ENCODE measurements around the gene VWA1.
A peak's percentile ranks its signal among the peaks of the same experiment; 100 is the strongest.
"Not testable (repeated sequence)": the region's sequence is repeated elsewhere in the genome, so short reads cannot be mapped to it uniquely, and the experiment has no call there.

Gene VWA1

GRCh38 chr1:1436630-1437032, 1.1 kb downstream of the VWA1 start:
- no peak for DNase-seq (ENCODE audit: low read depth in 2 of 2)

DNA sequence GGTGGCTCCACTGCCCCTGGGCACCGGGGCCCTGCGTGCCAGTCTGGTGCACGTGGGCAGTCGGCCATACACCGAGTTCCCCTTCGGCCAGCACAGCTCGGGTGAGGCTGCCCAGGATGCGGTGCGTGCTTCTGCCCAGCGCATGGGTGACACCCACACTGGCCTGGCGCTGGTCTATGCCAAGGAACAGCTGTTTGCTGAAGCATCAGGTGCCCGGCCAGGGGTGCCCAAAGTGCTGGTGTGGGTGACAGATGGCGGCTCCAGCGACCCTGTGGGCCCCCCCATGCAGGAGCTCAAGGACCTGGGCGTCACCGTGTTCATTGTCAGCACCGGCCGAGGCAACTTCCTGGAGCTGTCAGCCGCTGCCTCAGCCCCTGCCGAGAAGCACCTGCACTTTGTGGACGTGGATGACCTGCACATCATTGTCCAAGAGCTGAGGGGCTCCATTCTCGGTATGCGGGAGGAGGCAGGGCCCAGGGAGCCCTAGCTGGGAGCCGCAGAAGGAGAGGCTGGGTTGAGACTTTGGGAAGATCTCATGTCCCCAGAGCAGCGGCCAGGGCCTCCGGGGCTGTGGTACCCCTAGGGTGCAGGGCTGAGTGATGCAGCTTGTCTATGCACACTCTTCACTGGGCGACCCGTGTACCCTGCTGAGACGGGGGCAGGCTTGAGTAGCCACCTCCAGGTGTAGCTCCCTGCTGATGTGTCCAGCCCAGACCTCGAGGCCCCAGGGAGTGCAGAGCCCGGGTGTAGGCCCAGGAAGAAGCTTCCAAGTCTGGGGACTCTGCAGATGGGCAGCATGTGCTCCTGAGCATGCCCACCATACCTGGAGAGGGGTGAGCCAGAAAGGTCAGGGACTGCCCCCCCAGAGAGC, 1.8 kb downstream of the VWA1 start:
- DNase-seq (ENCODE audit: low read depth in 2 of 2): no peak

GRCh38 chr1:1437904-1438376, 2.5 kb downstream of the VWA1 start:
- DNase-seq (ENCODE audit: low read depth in 2 of 2): no peak

DNA sequence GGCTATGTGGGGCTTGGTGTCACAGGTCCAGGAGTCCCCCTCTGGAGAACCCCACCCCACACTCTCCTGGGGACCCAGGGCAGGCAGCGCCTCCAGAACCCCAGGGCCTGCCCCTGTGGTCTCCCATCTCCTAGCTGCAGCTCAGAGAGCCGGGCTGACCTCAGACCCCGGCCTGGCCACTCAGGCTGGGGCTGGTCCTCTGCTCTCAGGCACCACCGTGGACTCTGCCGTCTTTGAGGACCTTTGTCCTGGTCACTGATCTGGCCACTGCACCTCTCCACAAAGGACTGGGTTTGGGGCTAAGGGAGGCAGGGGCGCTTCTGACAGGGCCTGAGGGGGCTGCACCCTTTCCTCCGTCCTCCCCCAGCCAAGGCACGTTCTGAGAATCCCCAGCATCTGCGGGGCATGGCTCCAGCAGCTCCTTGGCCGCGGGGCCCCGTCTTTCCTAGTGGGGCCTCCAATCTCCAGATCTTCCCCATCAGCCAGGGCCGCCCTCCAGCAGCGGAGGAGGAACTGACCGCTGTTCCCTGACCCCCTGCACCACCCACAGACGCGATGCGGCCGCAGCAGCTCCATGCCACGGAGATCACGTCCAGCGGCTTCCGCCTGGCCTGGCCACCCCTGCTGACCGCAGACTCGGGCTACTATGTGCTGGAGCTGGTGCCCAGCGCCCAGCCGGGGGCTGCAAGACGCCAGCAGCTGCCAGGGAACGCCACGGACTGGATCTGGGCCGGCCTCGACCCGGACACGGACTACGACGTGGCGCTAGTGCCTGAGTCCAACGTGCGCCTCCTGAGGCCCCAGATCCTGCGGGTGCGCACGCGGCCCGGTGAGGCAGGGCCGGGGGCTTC, 3.3 kb downstream of the VWA1 start:
- no peak for DNase-seq (ENCODE audit: low read depth in 2 of 2)

- DNase-seq (ENCODE audit: low read depth in 2 of 2): no peak
These were observed 4.2 kb downstream of the VWA1 start for GRCh38 chr1:1439546-1440261.

GRCh38 chr1:1440262-1441001, 4.9 kb downstream of the VWA1 start:
- DNase-seq (ENCODE audit: low read depth in 2 of 2): no peak

DNA sequence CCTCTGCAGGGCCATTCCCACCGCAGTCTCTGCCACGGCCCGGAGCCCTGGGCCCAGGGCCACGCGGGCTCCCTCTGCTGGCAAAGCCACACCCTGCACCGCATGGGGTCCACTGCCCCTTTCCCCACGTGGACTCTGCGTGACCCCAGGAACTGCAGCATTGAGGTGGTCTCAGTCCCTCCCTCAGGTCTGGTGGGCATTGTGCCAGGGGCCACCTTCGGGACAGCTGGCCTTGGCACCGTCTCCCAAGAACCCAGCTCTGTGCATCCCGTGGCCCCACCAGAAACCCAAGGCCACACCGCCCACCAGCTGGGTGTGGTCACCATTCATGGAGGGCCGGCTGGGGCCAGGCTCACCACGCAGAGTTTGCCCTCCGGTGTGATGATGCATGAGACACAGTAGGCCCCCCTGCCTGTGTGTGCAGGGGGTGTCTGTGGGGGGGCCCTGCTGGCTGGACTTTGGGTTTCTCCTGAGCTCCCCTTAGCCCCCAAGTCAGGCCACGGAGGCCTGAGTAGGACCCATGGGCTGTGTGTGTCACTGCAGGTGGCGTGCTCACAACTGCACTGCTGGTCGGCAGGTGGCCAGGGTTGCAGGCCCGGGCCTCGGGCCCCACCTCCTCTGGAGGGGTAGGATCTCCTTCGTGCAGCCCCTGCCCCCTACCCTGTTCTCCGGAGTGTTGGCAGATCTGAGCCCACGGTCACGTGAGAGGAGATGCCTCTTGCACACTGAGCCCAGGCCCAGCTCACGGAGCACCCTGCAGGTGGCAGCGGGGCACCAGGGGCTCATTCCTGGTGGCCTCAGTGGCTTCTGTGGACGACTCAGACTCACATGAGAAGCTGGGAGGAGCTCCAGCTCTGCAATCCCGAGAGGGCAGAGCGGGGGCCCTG, 5.8 kb downstream of the VWA1 start:
- DNase-seq (ENCODE audit: low read depth in 2 of 2): peak in 1 of 2 donors; percentile 54

GRCh38 chr1:1442069-1442770, 6.7 kb downstream of the VWA1 start:
- DNase-seq (ENCODE audit: low read depth in 2 of 2): no peak

DNA sequence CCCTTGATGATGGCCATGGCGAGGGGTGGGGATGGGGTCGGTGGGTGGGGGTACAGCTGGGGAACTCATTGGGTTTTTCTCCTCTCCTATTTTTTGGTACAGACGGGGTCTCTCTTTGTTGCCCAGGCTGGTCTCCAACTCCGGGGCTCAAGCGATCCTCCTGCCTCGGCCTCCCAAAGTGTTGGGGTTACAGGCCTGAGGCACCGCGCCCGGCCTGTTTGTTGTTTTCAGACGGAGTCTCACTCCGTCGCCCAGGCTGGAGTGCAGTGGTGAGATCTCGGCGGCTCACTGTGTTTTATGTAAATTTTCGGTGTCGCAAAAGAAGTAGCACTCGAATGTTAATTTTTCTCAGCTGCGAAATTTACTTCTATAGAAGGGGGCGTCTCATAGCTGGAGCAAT, 11.1 kb downstream of the VWA1 start:
- DNase-seq (ENCODE audit: low read depth in 2 of 2): not testable (repeated sequence)

- DNase-seq (ENCODE audit: low read depth in 2 of 2): no peak
These were observed 13.7 kb downstream of the VWA1 start, which contains the start of gene ATAD3C for GRCh38 chr1:1449099-1449739. TSS of gene ATAD3C (plus strand) at chr1:1449689. CDS start at chr1:1450684, 995 bp downstream.

DNA sequence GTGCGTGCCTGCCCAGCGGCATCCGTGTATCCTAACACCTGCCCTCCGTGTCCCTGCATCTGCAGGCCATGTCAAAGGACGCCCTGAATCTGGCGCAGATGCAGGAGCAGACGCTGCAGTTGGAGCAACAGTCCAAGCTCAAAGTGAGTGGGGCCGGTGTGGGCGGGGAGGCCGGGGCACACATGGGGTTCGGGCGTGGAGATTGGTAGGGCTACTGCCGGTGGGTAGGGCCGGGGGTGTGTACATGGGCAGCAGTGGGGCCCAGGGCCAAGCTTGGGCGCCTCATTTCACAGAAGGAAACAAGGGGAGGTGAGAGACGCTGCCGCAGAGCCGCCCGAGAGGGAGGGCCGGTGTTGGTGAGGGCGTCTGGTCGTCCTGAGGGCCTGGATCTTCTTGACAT, 15.1 kb downstream of the VWA1 start:
- not testable (repeated sequence) for DNase-seq (ENCODE audit: low read depth in 2 of 2)

DNA sequence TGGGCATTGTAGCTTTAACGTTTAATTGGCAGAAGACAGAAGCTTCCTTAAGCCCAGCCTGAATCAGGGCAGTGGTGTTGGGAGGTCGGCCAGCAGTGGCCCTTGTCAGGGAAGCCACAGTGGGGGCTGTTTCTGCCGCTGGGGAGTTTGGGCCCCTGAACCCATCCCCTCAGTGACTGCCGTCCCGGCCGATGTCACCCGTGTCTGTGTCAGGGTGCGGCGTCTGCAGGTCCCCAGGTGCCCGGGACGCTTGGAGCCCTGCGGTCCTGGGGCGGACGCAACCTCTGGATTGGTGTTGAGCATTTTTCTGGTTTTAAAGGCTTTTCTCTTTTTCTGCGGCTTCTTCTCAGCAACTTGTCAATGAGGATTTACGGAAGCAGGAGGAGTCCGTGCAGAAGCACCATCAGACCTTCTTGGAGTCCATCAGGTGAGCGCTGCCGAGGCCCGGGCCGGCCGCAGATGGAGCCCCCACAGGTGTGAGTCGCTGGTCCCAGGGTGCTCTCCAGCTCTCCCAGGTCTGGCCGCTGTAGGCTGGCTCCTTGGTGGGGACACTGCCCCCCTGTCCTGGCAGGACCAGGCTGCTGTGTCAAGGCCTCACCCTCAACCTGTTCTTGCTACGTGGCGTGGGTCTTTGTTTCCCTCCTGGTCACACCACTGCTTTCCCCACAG, 16.3 kb downstream of the VWA1 start:
- DNase-seq (ENCODE audit: low read depth in 2 of 2): no peak

DNA sequence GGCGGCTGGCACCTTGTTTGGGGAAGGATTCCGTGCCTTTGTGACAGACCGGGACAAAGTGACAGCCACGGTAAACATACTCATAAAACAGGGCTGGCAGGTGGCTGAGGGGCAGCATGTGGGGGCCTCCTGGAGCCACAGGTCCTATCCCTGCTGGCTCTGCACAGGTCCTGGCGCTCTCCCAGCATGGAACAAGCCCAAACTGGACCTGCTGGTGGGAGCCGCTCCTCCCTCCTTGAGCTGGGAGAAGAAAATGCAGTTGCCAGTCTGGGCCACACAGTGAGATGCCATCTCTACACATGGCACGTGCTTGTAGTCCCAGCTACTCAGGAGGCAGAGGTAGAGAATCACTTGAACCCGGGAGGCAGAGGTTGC, 16.9 kb downstream of the VWA1 start:
- not testable (repeated sequence) for DNase-seq (ENCODE audit: low read depth in 2 of 2)

DNA sequence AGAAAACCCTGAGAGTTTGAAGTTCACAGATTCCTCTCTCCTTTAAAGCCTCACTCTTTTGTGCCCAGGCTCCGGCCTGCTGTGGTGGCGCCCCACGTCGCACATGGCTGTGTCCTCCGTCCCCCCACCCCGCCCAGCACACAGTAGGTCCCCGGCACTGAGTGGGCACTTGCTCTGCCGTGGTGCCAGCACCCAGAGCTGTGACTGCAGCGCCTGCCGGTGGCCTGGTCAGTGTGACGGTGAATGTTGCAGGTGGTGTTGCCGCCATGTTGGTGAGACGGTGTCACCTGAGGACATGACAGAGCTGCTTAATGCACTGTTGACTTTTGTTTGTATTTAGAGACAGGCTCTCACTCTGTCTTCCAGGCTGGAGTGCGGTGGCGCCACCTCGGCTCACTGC, 17.4 kb downstream of the VWA1 start:
- DNase-seq (ENCODE audit: low read depth in 2 of 2): no peak

DNA sequence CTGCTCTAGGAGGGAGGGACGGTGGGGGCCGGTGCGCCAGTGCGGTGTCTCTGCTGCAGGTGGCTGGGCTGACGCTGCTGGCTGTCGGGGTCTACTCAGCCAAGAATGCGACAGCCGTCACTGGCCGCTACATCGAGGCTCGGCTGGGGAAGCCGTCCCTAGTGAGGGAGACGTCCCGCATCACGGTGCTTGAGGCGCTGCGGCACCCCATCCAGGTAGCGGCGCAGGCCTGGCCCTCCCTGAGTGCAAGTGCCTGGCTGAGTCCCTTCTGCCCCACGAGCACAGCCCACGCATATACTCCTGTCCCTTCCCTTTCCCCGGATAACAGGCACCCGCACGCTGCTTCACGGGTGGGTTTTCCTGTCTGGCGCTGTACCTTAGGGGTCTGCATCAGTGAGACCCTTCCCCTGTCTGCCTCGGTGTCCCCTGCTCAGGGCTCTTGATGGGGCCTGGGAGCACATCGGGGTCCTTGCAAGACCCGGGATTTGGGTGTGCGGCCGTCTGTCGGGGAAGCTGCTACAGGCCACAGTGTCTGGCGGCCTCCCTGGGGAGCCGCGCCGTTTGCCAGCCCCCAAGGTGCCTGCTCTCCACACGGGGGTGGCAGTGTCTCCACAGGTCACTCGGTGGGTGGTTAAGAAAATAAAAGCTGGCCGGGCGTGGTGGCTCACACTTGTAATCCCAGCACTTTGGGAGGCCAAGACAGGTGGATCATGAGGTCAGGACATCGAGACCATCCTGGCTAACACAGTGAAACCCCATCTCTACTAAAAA, 19.0 kb downstream of the VWA1 start:
- not testable (repeated sequence) for DNase-seq (ENCODE audit: low read depth in 2 of 2)

DNA sequence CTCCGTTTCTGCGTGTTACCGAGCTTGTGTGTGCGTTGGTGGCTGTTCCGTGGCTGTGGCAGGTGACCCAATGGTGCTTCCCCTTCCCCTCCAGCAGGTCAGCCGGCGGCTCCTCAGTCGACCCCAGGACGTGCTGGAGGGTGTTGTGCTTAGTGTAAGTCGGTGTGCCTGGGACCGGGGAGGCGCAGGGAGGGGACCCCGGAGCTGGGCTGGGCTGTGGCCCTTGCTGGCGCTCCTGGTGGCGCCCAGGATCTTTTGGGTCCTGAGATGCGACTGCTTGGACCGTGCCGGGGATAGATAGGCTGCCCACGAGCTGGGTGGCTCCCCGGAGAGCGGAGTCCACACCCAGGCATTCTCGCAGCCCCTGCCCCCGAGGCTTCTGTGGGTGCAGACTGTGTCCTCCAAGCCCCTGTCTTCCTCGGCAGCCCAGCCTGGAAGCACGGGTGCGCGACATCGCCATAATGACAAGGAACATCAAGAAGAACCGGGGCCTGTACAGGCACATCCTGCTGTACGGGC, 19.9 kb downstream of the VWA1 start:
- DNase-seq (ENCODE audit: low read depth in 2 of 2): no peak

DNA sequence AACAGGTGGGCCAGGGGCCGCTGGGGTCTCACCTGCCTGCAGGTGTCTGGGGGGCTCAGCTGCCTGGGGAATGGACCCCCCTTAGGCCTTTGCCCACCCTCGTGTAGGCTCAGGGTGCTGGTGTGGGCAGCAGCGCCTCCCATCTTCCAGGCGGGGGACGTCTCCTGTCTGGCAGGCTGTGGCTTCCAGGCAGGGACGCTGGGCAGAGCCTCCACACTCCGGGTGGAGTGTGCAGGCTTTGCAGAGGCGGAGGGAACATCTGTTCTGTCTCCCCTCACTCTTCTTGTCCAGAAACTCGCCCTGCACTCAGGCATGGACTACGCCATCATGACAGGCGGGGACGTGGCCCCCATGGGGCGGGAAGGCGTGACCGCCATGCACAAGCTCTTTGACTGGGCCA, 20.4 kb downstream of the VWA1 start:
- DNase-seq (ENCODE audit: low read depth in 2 of 2): not testable (repeated sequence)
